Trophoblast cell (in vitro differentiated cells and primary cell): ENCODE results near the gene PECR.
A peak's percentile ranks its signal among the peaks of the same experiment; 100 is the strongest.

Source experiments
- DNase-seq, 2 donors: peaks; one replicate each; pipeline ENCODE4 v3.0.0-alpha.2; 2016
- H2AFZ ChIP-seq: 2 replicates; pipeline ENCODE4 v1.6.1; 2013; ENCODE audit warnings: low read length, moderate library complexity, mild to moderate bottlenecking; ENCODE audit not compliant: insufficient read depth, poor library complexity
- H2AK5ac ChIP-seq: 2 replicates; pipeline ENCODE4 v1.6.1; 2013; ENCODE audit warnings: mild to moderate bottlenecking, low read length
- H2BK120ac ChIP-seq: 2 replicates; pipeline ENCODE4 v1.6.1; 2013; ENCODE audit warnings: low read length, mild to moderate bottlenecking, moderate library complexity; ENCODE audit not compliant: insufficient read depth, poor library complexity
- H2BK12ac ChIP-seq: 2 replicates; pipeline ENCODE4 v1.6.1; 2013; ENCODE audit warnings: mild to moderate bottlenecking, low read length, moderate library complexity
- H2BK5ac ChIP-seq: 2 replicates; pipeline ENCODE4 v1.6.1; 2013; ENCODE audit warnings: low read length, low read depth, moderate library complexity, mild to moderate bottlenecking; ENCODE audit not compliant: poor library complexity
- H3K14ac ChIP-seq: 2 replicates; pipeline ENCODE4 v1.6.1; 2013; ENCODE audit warnings: mild to moderate bottlenecking, low read length
- H3K18ac ChIP-seq: 2 replicates; pipeline ENCODE4 v1.6.1; 2013; ENCODE audit warnings: mild to moderate bottlenecking, low read length
- H3K23ac ChIP-seq: 2 replicates; pipeline ENCODE4 v1.6.1; 2013; ENCODE audit warnings: low read length
- H3K27ac ChIP-seq: 2 replicates; pipeline ENCODE4 v1.5.1; 2013; ENCODE audit warnings: low read depth, mild to moderate bottlenecking, inconsistent platforms, low read length, moderate library complexity
- H3K27me3 ChIP-seq: 2 replicates; pipeline ENCODE4 v1.6.1; 2013; ENCODE audit warnings: inconsistent platforms, mild to moderate bottlenecking, low read length, moderate library complexity; ENCODE audit not compliant: insufficient read depth
- H3K36me3 ChIP-seq, 2 experiments: 1 replicate in 1 of 2; 2 replicates in 1 of 2; pipeline ENCODE4 v1.6.1; 2013; ENCODE audit warnings: low read length in 2 of 2, mild to moderate bottlenecking in 2 of 2, moderate library complexity in 1 of 2; ENCODE audit not compliant: insufficient read depth in 2 of 2, control insufficient read depth in 1 of 2
- H3K4ac ChIP-seq: 2 replicates; pipeline ENCODE4 v1.6.1; 2013; ENCODE audit warnings: low read depth, mild to moderate bottlenecking, low read length, moderate library complexity
- H3K4me1 ChIP-seq, 2 experiments: 1 replicate in 1 of 2; 2 replicates in 1 of 2; pipeline ENCODE4 v1.6.1; 2013; ENCODE audit warnings: low read length in 2 of 2, mild to moderate bottlenecking in 2 of 2, moderate library complexity in 1 of 2; ENCODE audit not compliant: insufficient read depth in 2 of 2, control insufficient read depth in 1 of 2
- H3K4me2 ChIP-seq: 2 replicates; pipeline ENCODE4 v1.6.1; 2013; ENCODE audit warnings: inconsistent platforms, mild to moderate bottlenecking, low read length, moderate library complexity
- H3K4me3 ChIP-seq: 2 replicates; pipeline ENCODE4 v1.5.1; 2013; ENCODE audit warnings: mild to moderate bottlenecking, low read depth, low read length, inconsistent platforms
- H3K79me1 ChIP-seq: one replicate; pipeline ENCODE4 v1.6.1; 2013; ENCODE audit warnings: low read length
- H3K79me2 ChIP-seq: 2 replicates; pipeline ENCODE4 v1.6.1; 2013; ENCODE audit warnings: low read length, mild to moderate bottlenecking; ENCODE audit not compliant: control insufficient read depth, insufficient read depth, poor library complexity
- H3K9ac ChIP-seq: 2 replicates; pipeline ENCODE4 v1.6.1; 2013; ENCODE audit warnings: mild to moderate bottlenecking, low read length
- H3K9me3 ChIP-seq: 2 replicates; pipeline ENCODE4 v1.6.1; 2013; ENCODE audit warnings: low read depth, mild to moderate bottlenecking, control low read depth, inconsistent platforms, low read length; ENCODE audit not compliant: insufficient read depth
- H4K12ac ChIP-seq: 2 replicates; pipeline ENCODE4 v1.6.1; 2013; ENCODE audit warnings: low read depth, mild to moderate bottlenecking, low read length, moderate library complexity
- H4K8ac ChIP-seq: 2 replicates; pipeline ENCODE4 v1.6.1; 2013; ENCODE audit warnings: low read depth, mild to moderate bottlenecking, low read length, moderate library complexity
- H4K91ac ChIP-seq: one replicate; pipeline ENCODE4 v1.6.1; 2013; ENCODE audit warnings: low read depth, mild to moderate bottlenecking, low read length, moderate library complexity
- WGBS: extraction: QIAGEN DNeasy Blood & Tissue Kit; methylation state at CpG from one replicate; pipeline ENCODE4 v1.1.7; 2013; ENCODE audit warnings: missing lambda C conversion rate; ENCODE audit not compliant: insufficient read length, insufficient coverage; ENCODE audit errors: extremely low coverage; 5-methylcytosine and 5-hydroxymethylcytosine counted together

Gene PECR

GRCh38 chr2:216112926-216113325 lies 31.3 kb upstream of the PECR start:
- no peak for DNase-seq
- H2BK120ac ChIP-seq: no peak overlapping the region
- no peaks in the 10 kb centered on the region for H3K27me3 ChIP-seq
- peaks cover 8% of the 10 kb centered on the region for H3K79me1 ChIP-seq
- H3K4me3 ChIP-seq: no peak overlapping the region
- H4K12ac ChIP-seq: no peak overlapping the region
- no peak overlapping the region for H3K27ac ChIP-seq
- no peak overlapping the region for H3K14ac ChIP-seq
- H3K4me1 ChIP-seq: peaks cover 8 to 9% of the 10 kb centered on the region in 2 experiments
- no peak overlapping the region for H2BK12ac ChIP-seq
- no peak overlapping the region for H2AFZ ChIP-seq
- H3K4ac ChIP-seq: peak overlapping the region; percentile 17
- H3K9me3 ChIP-seq: no peaks in the 10 kb centered on the region
- no peak overlapping the region for H3K18ac ChIP-seq
- H3K4me2 ChIP-seq: no peak overlapping the region
- H4K91ac ChIP-seq: no peak overlapping the region
- peaks cover 7 to 31% of the 10 kb centered on the region in 2 experiments for H3K36me3 ChIP-seq
- H3K79me2 ChIP-seq: peaks cover 7% of the 10 kb centered on the region
- H3K9ac ChIP-seq: no peak overlapping the region
- WGBS: no CpG with 5 or more reads among the region's 4 CpGs
- H4K8ac ChIP-seq: no peak overlapping the region
- H2AK5ac ChIP-seq: no peak overlapping the region
- H3K23ac ChIP-seq: no peak overlapping the region
- no peak overlapping the region for H2BK5ac ChIP-seq

DNA sequence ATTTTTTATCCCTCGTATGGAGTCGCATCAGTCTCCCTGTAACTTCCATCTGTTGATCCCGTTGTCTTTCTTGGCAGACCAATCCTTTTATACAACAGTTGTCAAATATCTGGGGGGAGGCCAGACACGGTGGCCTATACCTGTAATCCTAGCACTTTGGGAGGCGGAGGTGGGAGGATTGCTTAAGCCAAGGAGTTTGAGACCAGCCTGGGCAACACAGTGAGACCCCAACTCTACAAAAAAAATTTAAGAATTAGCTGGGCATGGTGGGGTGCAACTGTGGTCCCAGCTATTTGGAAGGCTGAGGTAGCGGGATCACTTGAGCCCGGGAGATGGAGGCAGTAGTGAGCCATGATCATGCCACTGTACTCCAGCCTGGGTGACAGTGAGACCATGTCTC lies 29.5 kb upstream of the PECR start:
- no peaks in the 10 kb centered on the region for H3K27me3 ChIP-seq
- no peak overlapping the region for H4K12ac ChIP-seq
- H2BK120ac ChIP-seq: no peak overlapping the region
- H3K9me3 ChIP-seq: no peaks in the 10 kb centered on the region
- H3K27ac ChIP-seq: no peak overlapping the region
- H4K8ac ChIP-seq: no peak overlapping the region
- no peak overlapping the region for H3K4me2 ChIP-seq
- no peak for DNase-seq
- no peak overlapping the region for H3K23ac ChIP-seq
- no peak overlapping the region for H3K18ac ChIP-seq
- H2BK12ac ChIP-seq: no peak overlapping the region
- H3K4me3 ChIP-seq: no peak overlapping the region
- no peak overlapping the region for H3K9ac ChIP-seq
- no peak overlapping the region for H2BK5ac ChIP-seq
- H3K36me3 ChIP-seq: peaks cover 7 to 21% of the 10 kb centered on the region in 2 experiments
- H3K79me1 ChIP-seq: peaks cover 10% of the 10 kb centered on the region
- H3K79me2 ChIP-seq: peaks cover 7% of the 10 kb centered on the region
- no peak overlapping the region for H2AK5ac ChIP-seq
- peaks cover 8 to 14% of the 10 kb centered on the region in 2 experiments for H3K4me1 ChIP-seq
- no peak overlapping the region for H3K14ac ChIP-seq
- no peak overlapping the region for H4K91ac ChIP-seq
- no CpG with 5 or more reads among the region's 7 CpGs for WGBS
- no peak overlapping the region for H2AFZ ChIP-seq
- peak overlapping the region; percentile 18 for H3K4ac ChIP-seq

DNA sequence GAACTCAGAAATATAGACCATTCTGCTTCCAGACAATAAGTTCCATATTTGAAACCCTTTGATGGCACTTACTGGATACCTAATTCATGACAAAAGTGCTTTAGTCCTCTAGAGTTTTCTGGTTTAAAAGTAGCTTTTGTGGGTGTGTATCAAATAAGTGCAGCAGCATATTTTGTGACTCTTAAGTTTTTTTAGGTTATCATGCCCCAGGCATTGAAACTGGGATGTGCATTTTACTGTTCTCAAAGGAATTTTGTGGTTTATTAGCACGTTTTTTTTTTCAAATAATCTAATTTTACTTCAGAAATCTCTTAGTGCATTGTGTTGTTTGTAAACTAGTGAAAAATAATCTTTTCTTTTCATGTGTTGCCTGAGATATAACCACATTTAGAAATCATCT lies 29.0 kb upstream of the PECR start:
- peaks cover 8 to 14% of the 10 kb centered on the region in 2 experiments for H3K4me1 ChIP-seq
- no CpG with 5 or more reads among the region's 1 CpG for WGBS
- no peak overlapping the region for H3K18ac ChIP-seq
- H2BK120ac ChIP-seq: no peak overlapping the region
- H4K8ac ChIP-seq: no peak overlapping the region
- H3K27ac ChIP-seq: no peak overlapping the region
- no peak overlapping the region for H2AFZ ChIP-seq
- H3K79me2 ChIP-seq: peaks cover 7% of the 10 kb centered on the region
- H3K27me3 ChIP-seq: no peaks in the 10 kb centered on the region
- no peak overlapping the region for H4K12ac ChIP-seq
- H3K79me1 ChIP-seq: peaks cover 10% of the 10 kb centered on the region
- H3K36me3 ChIP-seq: peaks cover 7 to 21% of the 10 kb centered on the region in 2 experiments
- DNase-seq: no peak
- no peak overlapping the region for H3K23ac ChIP-seq
- no peak overlapping the region for H3K4ac ChIP-seq
- H2AK5ac ChIP-seq: no peak overlapping the region
- no peaks in the 10 kb centered on the region for H3K9me3 ChIP-seq
- no peak overlapping the region for H4K91ac ChIP-seq
- no peak overlapping the region for H3K4me3 ChIP-seq
- no peak overlapping the region for H2BK12ac ChIP-seq
- peak overlapping the region; percentile 89 for H3K4me2 ChIP-seq
- no peak overlapping the region for H3K14ac ChIP-seq
- H2BK5ac ChIP-seq: no peak overlapping the region
- no peak overlapping the region for H3K9ac ChIP-seq

DNA sequence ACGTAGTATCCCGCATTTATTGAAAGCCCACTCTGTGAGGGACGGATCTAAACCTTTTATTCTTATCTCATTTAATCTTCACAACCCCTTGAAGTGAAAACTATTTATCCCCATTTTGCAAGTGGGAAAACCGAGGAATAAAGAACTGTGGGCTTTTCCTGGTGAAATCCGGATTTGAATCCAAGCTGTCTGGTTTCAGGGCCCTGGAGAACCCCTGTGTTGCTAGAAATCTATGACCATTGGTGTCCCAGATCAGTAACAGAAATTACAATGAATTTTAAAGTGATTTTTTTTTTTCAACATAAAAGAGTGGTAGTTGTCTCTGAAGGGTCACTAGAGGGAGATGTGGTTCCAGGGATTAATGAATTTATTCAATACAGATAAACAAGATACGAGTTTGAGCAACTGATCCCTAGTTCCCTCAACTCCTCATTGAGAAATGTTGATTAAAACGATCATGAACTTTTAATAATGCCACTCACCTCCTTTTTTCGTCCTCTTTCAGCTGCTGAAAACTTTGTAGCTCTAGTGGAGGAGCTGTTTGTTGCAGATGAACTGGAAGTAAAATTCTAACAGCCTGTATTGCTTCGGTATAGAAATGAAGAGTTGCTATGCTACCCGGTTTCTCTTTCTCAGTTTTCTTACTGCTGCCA lies 28.5 kb upstream of the PECR start:
- Histone ChIP-seq H3K23ac (no peak overlapping the region), H3K36me3 (peaks cover 7 to 19% of the 10 kb centered on the region in 2 experiments), H3K4me3 (peak overlapping the region; percentile 87), H4K91ac (no peak overlapping the region), H3K4me2 (peak overlapping the region; percentile 89), H2BK120ac (no peak overlapping the region), H3K27ac (no peak overlapping the region), H3K79me2 (peaks cover 5% of the 10 kb centered on the region), H2BK5ac (no peak overlapping the region), H3K18ac (no peak overlapping the region), H3K9me3 (no peaks in the 10 kb centered on the region), H2AFZ (no peak overlapping the region), H2BK12ac (no peak overlapping the region), H2AK5ac (no peak overlapping the region), H4K8ac (no peak overlapping the region), H3K9ac (peak overlapping the region; percentile 88), H3K4me1 (peaks cover 6 to 11% of the 10 kb centered on the region in 2 experiments), H4K12ac (peak overlapping the region; percentile 97), H3K27me3 (no peaks in the 10 kb centered on the region), H3K4ac (peak overlapping the region; percentile 92), H3K14ac (no peak overlapping the region), H3K79me1 (peaks cover 7% of the 10 kb centered on the region)
- DNase-seq: peak in 1 of 2 donors; percentile 15
- no CpG with 5 or more reads among the region's 10 CpGs for WGBS
